Astrocyte of the cerebellum (primary cell): ENCODE results near the gene ZFYVE9.

Experiments
- DNase-seq: peaks from one replicate; pipeline ENCODE4 v3.0.0-alpha.2; 2011; ENCODE audit warnings: low read depth
- H3K4me3 ChIP-seq: 2 replicates; pipeline ENCODE4 v1.5.1; 2011; ENCODE audit warnings: mild to moderate bottlenecking, low read depth, low read length, moderate library complexity
- in situ Hi-C: cut with HindIII; loops from 2 replicates; pipeline ENCODE4 v1.10.0; 2017; ENCODE audit warnings: low sequenced_read_pairs
- TF ChIP-seq, protein P1 (sequence below): IDR thresholded peaks from 2 replicates; pipeline ENCODE4 v1.5.1; 2012; ENCODE audit warnings: low read length, low read depth, moderate library complexity, mild to moderate bottlenecking; ENCODE audit errors: missing control alignments

ZFYVE9 gene

DNA sequence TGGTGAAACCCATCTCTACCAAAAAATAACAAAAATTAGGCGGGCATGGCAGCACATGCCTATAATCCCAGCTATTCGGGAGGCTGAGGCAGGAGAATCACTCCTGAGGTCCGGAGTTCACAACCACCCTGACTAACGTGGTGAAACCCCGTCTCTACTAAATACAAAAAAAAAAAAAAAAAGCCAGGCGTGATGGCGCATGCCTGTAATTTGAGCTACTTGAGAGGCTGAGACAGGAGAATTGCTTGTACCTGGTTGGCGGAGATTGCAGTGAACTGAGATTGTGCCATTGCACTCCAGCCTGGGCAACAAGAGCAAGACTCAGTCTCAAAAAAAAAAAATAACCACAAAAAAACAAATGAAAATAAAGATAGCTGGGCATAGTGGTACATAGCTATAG, 181.8 kb downstream of the ZFYVE9 start:
- TF ChIP-seq, protein P1, sequence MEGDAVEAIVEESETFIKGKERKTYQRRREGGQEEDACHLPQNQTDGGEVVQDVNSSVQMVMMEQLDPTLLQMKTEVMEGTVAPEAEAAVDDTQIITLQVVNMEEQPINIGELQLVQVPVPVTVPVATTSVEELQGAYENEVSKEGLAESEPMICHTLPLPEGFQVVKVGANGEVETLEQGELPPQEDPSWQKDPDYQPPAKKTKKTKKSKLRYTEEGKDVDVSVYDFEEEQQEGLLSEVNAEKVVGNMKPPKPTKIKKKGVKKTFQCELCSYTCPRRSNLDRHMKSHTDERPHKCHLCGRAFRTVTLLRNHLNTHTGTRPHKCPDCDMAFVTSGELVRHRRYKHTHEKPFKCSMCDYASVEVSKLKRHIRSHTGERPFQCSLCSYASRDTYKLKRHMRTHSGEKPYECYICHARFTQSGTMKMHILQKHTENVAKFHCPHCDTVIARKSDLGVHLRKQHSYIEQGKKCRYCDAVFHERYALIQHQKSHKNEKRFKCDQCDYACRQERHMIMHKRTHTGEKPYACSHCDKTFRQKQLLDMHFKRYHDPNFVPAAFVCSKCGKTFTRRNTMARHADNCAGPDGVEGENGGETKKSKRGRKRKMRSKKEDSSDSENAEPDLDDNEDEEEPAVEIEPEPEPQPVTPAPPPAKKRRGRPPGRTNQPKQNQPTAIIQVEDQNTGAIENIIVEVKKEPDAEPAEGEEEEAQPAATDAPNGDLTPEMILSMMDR = no peak
- in situ Hi-C loops = no loop called here
- DNase-seq = no peak

DNA sequence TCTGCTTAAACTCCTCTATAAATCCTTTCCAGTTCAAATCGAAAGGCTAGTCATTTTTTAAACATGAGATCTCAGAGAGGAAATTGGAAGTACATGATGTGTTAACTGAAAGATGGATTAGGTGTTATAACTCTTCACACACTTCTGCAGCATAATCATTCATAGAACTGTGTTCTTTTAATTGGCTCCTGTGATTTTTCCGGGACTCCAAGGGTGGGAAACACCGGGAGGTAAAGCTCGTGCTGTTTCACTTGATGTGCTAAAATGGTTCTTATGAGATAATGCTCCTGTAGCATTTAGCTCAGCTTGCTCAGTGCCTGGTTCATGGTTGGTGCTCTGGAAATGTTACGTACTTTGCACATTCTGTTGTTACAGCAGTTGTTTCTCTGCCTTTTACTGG, 183.9 kb downstream of the ZFYVE9 start:
- H3K4me3 ChIP-seq = no peak overlapping the region
- TF ChIP-seq, protein P1 = no peak
- in situ Hi-C loops = no loop called here
- DNase-seq = no peak

More for the DNA sequence above, 181.8 kb downstream of the ZFYVE9 start:
- no peak overlapping the region for H3K4me3 ChIP-seq

DNA sequence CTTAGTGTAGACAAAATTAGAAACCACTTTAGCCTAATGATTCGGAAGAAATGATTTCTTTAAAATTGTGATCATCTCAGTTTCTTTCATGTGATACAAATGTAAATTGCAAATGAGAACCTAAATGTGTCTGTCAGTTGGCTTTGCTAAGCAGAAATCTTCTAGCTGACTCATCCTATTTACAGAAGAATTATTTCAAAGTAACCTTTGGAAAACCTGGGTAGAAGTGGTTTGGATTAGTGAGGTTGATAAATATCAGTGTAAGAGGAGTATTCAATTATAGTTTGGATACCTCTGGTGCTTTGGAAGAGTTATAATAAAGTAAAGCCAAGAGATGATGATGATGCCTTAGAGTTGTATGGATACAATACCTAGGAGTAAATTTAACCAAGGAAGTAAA, 186.7 kb downstream of the ZFYVE9 start:
- no peak overlapping the region for H3K4me3 ChIP-seq
- in situ Hi-C loops = no loop called here
- TF ChIP-seq, protein P1 = no peak
- DNase-seq = no peak

DNA sequence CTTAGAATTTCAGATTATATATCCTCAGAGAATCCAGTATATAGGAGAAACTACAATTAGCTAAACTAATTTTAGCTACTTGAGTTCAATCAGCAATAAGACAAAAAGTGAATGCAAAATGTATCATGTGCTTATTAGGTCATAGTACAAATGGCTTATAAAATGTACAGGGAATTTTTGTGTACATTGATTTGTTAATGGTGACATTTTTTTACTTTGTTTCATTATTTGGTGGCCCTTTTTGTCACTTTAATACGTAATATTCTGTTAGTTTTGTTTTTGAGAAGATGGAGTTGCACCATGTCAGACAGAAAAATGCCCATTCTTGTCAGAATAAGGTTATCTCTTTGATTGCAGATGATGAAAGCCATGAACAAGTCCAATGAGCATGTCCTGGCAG, 190.5 kb downstream of the ZFYVE9 start:
- no peak overlapping the region for H3K4me3 ChIP-seq
- in situ Hi-C loops = no loop called here
- TF ChIP-seq, protein P1 = no peak
- DNase-seq = no peak

DNA sequence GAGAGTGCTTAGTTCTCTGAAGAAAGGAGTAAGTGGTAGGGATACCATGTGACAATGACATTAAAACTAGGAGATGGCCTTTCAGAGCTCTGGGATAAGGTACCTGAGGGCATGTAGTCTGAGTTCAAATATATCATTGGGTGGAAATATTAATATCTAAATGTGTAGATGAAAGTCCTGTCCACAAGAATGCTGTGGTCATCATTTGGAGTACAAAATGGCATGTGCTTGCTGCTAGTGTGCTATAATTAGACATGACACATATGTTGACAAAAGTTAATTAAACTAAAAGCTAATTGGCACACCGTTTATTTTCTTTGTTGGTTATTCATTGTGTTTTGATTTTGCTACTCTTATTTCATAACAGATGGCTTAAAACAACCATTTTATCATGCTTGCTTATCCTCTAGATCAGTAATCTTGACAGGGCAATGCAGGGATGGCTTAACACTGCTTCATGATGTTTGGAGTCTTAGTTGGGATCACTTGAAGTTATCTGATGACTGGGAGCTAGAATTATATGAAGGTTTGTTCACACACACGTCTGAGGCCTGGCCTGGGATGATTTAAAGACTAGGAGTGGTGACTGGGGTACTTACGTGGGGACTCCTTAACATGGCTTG, 193.1 kb downstream of the ZFYVE9 start:
- TF ChIP-seq, protein P1 = no peak
- in situ Hi-C loops = no loop called here
- H3K4me3 ChIP-seq = no peak overlapping the region
- no peak for DNase-seq

DNA sequence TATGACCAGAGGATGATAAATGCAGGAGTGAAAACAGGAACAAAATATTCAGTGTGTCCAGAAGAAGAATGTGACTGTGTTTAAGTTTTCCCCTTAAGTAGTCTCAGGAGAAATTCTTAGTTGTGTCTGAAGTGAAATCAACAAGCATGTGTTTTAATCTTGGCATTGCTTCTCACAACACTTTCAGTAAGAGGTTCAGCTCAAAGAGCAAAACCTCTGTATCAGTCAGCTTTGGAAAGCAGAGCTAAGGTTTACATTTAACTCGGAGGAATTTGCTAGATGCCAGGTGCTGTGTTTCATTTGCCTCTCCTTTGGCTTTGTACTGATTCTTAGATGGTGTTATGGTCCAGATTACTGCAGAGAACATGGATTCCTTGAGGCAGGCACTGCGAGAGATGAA, 195.6 kb downstream of the ZFYVE9 start:
- no peak for DNase-seq
- in situ Hi-C loops = no loop called here
- no peak overlapping the region for H3K4me3 ChIP-seq
- TF ChIP-seq, protein P1 = no peak
